Stimulated activated CD4-positive, alpha-beta T cell treated with anti-CD3 and anti-CD28 coated beads, Interleukin-2, amount 100 ng/mL, for 48 hours (primary cell): ENCODE results near the gene ZFAND2A.
"Not testable (repeated sequence)": the region's sequence is repeated elsewhere in the genome, so short reads cannot be mapped to it uniquely, and the experiment has no call there.

Experiments used
- DNase-seq, 2 donors: peaks; one replicate each; pipeline ENCODE4 v3.0.0-alpha.2; 2020

The ZFAND2A gene

DNA sequence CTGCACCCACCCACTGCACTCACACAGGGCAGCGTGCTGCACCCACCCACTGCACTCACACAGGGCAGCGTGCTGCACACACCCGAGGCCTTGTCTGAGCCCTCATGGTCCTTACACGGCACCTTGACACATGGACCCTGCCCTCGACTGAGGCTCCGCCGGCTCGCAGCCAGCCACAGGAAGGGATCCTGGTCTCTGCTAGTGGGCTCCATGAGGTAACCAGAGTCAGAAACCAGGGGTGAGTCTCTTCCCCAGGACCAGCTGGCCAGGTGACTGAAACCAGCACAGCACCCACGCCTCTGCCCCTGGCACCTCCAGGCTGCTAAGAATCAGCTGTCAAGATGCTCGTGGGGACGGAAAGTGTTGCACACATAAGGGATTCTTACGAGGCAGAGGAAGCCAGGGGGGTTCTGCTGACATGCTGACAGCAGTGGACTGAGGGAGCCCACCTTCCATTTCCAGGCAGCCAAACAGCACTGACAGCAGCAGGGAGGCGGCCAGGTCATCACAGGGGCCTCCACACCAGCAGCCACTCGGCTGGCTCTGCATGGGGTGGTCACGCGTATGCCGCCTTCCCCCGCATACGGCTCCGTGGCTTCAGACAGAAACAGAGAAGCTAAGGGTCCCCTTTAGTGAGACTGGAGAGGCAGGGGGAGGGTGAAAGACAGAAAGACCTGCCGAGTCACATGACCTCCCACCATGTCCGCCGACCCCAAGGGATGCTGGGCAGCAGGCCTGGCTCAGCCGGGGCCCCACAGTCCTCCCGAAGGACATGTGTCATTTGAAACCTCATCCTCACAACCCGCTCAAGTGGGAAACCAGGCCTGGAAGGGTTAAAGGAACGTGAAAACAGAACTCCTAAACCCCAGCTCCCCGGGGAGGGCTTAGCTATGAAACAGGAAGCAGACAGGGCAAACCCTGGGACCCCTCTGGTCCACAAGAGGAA, 37.8 kb downstream of the ZFAND2A start:
- DNase-seq = no peak

DNA sequence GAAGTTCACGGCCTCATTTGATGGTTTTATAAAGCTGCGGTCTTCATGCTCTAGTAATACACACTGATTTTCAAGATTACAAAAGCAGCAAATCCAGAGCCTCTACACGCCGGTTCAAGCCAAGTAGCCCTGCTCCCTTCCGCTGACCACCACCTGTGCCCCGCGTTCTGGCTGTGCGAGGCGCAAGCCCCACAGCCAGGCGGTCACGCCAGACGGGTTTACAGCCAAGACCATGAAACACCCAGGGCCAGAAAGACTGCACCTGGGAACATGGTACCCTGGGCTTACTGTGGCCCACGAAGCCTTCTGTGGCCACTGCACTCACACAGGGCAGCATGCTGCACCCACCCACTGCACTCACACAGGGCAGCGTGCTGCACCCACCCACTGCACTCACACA, 38.5 kb downstream of the ZFAND2A start:
- DNase-seq = no peak

- DNase-seq = no peak
Measured at GRCh38 chr7:1120791-1121190, 39.2 kb downstream of the ZFAND2A start.

DNA sequence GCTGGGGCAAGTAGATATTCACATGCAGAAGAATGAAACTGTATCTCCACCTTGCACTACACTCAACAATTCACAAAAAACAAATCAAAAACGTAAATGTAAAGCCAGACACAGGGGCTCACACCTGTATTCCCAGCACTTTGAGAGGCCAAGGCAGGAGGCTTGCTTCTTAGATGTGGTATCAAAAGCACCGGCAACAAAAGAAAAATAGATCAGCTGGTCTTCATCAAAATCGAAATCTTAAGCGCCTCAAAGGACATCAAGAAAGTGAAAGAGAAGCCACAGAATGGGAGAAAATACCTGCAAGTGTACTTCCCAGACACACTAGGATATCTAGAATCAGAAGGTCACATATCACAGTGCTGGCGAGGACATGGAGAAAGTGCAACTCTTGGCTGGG, 40.8 kb downstream of the ZFAND2A start:
- no peak for DNase-seq

DNA sequence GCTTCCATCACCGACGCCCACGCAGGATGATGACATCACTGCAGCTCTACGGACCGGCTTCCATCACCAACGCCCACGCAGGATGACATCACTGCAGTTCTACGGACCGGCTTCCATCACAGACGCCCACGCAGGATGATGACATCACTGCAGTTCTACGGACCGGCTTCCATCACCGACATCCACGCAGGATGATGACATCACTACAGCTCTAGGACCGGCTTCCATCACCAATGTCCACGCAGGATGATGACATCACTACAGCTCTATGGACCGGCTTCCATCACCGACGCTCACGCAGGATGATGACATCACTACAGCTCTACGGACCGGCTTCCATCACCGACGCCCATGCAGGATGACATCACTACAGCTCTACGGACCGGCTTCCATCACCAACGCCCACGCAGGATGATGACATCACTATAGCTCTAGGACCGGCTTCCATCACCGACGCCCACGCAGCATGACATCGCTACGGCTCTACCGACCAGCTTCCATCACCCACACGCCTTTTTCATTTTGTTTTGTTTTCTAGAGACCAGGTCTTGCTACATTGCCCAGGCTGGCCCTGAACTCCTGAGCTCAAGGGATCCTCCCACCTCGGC, 42.6 kb downstream of the ZFAND2A start:
- DNase-seq = no peak

DNA sequence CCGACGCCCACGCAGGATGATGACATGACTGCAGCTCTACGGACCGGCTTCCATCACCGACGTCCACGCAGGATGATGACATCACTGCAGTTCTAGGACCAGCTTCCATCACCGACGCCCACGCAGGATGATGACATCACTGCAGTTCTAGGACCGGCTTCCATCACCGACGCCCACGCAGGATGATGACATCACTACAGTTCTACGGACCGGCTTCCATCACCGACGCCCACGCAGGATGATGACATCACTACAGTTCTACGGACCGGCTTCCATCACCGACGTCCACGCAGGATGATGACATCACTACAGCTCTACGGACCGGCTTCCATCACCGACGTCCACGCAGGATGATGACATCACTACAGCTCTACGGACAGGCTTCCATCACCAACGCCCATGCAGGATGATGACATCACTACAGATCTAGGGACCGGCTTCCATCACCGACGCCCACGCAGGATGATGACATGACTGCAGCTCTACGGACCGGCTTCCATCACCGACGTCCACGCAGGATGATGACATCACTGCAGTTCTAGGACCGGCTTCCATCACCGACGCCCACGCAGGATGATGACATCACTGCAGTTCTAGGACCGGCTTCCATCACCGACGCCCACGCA, 43.5 kb downstream of the ZFAND2A start:
- not testable (repeated sequence) for DNase-seq

- not testable (repeated sequence) for DNase-seq
Measured at GRCh38 chr7:1115171-1116045, 44.6 kb downstream of the ZFAND2A start.

DNA sequence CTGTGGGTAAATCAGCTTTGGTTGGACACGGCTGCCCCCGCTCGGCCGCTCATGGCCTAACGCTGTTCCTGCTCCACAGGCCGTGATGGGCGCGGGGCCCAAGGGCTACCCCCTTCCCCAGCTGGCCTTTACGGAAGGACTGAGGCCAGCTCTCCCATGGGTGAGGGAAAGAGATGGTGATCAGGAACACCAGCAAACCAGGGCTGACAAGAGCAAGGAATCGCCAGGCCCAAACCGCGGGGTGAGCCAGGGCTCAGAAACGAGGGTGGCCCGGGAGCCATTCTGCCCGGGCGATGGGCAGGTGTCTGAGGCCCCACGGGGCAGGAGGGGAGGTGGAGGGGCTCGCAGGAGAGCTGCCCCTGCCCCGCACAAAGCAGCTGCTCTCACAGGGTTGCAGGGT, 45.5 kb downstream of the ZFAND2A start:
- no peak for DNase-seq

GRCh38 chr7:1114088-1114487, 45.9 kb downstream of the ZFAND2A start:
- DNase-seq = no peak

DNA sequence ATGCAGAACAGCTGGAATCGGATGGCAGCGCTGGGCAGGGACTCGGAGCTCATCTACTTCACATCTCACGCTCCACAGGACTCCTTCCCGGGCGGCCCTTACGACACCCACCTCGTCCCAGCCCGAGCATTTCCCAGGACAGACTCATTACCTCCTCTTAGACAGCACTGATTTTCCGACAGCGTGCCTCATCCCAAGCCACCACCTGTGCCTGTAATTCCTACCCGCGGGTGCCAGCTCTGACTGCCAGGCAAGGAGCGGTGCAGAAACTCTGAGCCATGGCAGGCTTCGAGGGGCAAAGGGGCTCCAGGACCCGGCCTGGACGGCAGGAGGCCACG, 46.5 kb downstream of the ZFAND2A start:
- no peak for DNase-seq

DNA sequence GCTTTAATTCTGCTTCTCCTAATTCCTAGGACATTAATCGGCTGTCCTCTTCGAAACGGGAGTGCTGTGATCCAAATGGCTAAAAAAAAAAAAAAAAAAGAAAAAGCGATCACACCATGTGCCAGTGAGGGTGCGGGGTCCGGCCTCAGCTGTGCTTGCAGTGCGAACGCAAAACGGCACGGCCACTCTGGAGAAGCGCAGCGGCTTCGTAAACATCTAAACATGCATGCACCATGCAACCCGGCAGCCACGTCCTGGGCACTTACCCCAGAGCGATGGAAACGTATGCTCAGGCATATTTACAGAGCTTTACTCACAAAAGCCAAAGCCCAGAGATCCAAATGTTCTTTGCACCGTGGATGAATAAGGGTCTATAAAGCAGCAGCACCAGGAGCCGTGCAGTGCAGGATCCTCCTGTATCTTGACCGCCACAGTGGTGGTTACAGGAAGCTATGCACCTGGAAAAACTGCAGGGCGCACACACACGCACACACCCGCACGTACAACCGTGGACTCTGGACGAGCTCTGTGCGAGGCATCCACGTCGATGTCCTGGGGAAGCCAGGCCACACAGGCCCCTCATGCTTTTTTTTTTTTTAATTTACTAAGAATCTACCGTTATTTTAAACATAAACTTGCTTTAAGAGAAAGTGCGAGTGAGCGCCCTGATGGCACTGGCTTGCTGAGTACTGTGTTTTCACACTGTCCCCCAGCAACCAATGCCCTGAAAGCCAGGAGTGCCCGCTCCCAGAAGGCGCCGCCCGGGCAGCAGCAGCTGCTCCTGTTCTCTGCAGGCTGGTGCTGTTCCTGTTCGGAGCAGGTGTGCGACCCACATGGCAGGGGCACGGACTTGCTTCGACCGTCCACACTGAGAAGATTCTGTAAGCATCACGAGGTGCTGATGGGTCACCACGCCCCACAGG, 47.1 kb downstream of the ZFAND2A start:
- no peak for DNase-seq

DNA sequence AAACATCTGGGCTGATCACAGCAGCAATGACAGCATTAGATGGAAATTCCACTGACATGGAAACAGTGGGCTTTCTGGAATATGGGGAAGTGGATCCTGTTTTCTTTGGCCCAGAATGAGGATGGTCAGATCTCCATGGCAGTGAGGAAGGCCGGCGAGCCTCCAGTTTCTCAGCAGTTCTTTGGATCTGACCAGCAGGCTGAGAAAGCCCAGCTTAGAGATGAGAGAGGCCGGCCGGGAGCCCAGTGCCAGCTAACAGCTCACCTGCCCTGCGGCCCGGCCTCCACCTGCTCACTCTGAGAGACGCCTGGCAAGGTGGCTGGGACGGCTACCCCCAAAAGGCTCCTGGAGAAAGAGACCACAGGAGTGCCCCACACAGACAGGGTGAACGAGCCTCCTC, 47.9 kb downstream of the ZFAND2A start:
- DNase-seq = no peak

DNA sequence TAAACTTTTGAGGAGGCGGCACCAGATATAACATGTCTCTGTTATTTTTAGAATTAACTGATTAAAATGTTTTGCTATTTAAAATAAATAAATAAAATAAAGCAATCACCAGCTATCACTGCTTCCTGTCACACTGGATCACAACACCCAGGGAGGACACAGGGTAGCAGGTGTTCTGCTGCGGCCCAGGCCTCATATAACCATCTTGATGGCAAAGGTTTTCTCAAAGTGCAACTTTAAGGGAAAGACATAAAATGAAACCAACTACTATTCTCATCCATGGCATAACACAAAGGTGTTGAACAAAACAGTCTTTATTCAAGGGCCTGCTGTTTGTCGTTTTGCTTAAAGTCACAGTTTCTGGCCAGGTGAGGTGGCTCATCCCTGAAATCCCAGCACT, 48.8 kb downstream of the ZFAND2A start:
- DNase-seq = no peak

DNA sequence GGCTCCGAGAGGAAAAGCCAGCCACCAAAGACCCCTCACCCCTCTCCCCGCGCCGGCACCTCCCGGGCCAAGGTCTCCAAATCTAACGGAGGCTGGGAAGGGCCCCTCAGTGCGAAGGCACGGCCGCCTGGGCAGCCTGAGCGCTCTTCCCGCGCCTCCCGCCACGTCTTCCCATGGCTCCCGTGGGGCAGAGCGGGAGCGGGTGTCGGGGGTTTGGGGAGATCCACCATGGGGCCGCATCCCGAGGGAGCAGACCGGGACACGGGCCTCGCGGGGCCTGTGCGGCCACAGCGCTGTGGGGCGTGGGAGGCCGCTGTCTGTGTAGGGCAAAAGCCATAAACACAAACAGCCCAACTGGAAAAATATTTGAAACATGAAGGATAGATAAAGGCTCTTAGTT, 49.6 kb downstream of the ZFAND2A start:
- DNase-seq = no peak

GRCh38 chr7:1109581-1110310, 50.2 kb downstream of the ZFAND2A start:
- DNase-seq = no peak

DNA sequence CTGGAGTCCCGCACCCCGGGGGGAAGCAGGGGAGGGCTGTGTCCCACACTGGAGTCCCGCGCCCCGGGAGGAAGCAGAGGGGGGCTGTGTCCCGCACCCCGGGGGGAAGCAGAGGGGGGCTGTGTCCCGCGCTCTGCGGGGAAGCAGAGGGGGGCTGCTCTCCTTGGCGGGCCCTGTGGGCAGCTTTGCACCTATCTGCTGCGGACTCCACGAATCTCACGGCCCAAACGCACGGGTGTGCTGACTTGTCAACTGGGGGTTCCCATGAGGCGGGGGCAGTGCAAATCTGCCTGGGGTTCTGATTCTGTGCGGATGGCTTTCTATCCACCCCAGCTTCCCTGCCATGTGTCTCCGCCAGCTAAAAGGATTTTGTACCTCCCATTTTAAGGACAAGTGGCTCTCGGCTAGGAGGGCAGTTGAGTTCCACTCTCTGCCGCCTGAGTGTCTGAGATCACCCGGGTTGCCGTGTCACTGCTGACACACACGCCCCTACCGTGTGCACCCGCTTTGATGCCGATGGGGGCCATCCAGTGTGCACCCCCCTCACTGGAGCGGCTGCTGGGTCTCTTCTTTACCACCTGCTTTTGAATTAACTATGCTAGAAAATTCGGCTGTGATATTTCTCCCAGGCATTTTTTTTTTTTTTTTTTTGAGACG, 51.6 kb downstream of the ZFAND2A start:
- DNase-seq = no peak

DNA sequence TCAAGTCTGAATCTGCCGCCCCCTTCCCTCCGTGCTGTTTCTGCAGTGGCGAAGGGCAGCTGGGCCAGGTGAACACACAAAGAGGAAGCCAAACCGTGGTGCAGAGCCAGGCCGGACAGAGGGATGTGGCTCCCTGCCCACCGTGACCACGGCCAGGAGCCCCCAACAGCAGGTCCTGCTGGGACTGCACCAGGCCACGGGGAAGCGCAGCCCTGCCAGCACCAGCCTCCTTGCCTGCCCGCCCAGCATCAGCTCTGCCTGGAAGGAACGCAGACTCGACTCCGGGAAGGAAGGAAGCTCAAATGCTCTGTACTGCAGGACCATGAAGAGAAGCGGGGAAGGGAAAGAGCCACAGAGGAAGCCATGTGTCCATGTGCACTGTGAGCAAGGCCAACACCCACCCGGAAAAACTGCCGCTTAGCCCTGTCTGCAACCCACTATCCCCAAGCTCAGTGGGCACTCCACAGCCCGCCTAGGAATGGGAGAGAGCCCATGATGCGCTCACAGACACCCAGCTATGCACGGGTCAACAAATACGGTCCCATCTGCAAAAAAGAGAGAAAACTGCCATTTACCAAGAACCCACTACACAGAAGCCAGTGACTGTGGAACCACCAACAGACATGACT, 53.1 kb downstream of the ZFAND2A start:
- no peak for DNase-seq

DNA sequence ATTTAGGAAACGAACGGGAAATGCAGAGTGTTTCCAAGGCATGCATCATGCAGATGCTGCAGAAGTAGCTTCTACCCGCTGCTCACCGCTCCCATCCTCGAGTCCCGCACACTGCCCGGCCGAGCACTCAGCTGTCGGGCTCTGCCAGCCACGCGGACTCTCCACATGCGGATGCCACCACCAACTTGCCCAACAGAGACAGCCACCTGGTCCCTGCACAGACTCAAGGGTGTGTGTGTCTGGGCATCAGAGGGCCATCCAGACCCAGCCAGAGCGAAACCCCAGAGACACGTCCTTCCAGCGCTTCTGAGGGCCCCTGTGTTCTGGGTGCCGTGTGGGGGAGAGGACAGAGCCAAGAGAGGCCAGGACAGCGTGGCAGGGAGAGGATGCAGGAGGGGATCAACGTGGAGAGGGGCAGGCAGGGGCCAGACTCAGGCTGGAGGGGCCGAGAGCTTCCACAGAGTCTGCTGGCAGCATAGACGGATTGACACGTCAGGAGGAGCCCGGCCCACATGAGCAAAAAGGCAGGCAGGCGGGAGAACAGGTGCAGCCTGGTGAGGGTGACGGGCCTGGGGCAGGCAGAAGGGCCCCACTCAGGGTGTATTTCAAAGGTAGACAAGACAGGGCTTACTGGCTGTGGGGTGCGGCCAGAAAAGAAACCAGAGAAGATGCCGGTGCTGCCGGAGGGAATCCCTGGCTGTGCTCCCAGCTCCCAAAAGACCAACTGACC, 53.8 kb downstream of the ZFAND2A start:
- no peak for DNase-seq

- DNase-seq = no peak
Measured at GRCh38 chr7:1105189-1105588, 54.8 kb downstream of the ZFAND2A start.
